Large intestine (tissue), 3 donors: ENCODE data around the gene ZNF688. TPM values are rescaled to one million over a fixed set of nuclear protein-coding genes. Genes with fewer than 3 reads are reported as not detected.

Experiments
- DNase-seq, 2 donors: peaks; one replicate each; pipeline versions ENCODE4 v3.0.0 to v3.0.0-alpha.2; 2013
- H3K27ac ChIP-seq: one replicate; pipeline ENCODE4 v1.5.1; 2013; ENCODE audit warnings: low read length
- H3K27me3 ChIP-seq: 2 replicates; pipeline ENCODE4 v1.6.1; 2013; ENCODE audit warnings: low read length; ENCODE audit not compliant: control insufficient read depth, insufficient read depth
- H3K36me3 ChIP-seq: 2 replicates; pipeline ENCODE4 v1.6.1; 2013; ENCODE audit warnings: low read length; ENCODE audit not compliant: control insufficient read depth, insufficient read depth
- H3K4me1 ChIP-seq: one replicate; pipeline ENCODE4 v1.6.1; 2013; ENCODE audit warnings: low read length; ENCODE audit not compliant: control insufficient read depth, insufficient read depth
- H3K4me3 ChIP-seq: one replicate; pipeline ENCODE4 v1.5.1; 2013; ENCODE audit warnings: low read length
- H3K9me3 ChIP-seq: one replicate; pipeline ENCODE4 v1.6.1; 2013; ENCODE audit warnings: mild to moderate bottlenecking, low read depth, low read length, moderate library complexity; ENCODE audit not compliant: control insufficient read depth
- WGBS: methylation state at CpG from one replicate; pipeline ENCODE4 v1.1.5; 2013; ENCODE audit warnings: low lambda C conversion rate; ENCODE audit not compliant: insufficient coverage; 5-methylcytosine and 5-hydroxymethylcytosine counted together
- polyA plus RNA-seq: library from polyadenylated mRNA; unstranded; fragments of 120-200 nt; gene quantifications from one replicate; pipeline ENCODE4 v1.2.1, GENCODE V29; 2013

ZNF688 gene
- polyA plus RNA-seq, 1 donor = 15.8 TPM

GRCh38 chr16:30567160-30567990, 4.1 kb downstream of the ZNF688 start:
- Histone ChIP-seq H3K4me1 (peaks cover 12% of the 10 kb centered on the region), H3K27me3 (no peaks in the 10 kb centered on the region), H3K4me3 (no peak overlapping the region), H3K9me3 (peaks cover 2% of the 10 kb centered on the region), H3K36me3 (peaks cover 3% of the 10 kb centered on the region), H3K27ac (no peak overlapping the region)
- WGBS = 100% methylated on average over 1 of the region's 14 CpGs
- DNase-seq = no peak

DNA sequence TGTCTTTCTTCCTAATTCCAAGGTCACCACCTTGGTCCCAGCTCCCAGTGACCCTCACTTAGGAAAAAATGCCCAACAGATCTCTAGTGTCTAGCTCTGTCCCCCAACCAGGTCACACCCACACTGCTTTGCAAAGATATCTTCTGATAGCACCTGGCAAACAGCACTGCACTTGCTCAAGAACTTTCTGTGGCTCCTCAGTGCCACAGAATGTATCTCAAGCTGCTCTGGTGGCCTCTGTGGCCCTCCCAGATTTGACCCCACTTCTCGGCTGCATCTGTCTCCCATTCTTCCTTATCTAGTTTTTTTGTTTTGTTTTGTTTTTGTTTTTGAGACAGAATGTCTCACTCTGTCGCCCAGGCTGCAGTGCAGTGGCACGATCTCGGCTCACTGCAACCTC, 5.0 kb downstream of the ZNF688 start:
- peaks cover 2% of the 10 kb centered on the region for H3K9me3 ChIP-seq
- H3K4me3 ChIP-seq = no peak overlapping the region
- H3K27ac ChIP-seq = no peak overlapping the region
- peaks cover 9% of the 10 kb centered on the region for H3K4me1 ChIP-seq
- 100% methylated on average over 2 of the region's 4 CpGs for WGBS
- H3K27me3 ChIP-seq = no peaks in the 10 kb centered on the region
- DNase-seq = no peak
- H3K36me3 ChIP-seq = peaks cover 3% of the 10 kb centered on the region

GRCh38 chr16:30565984-30566383, 5.5 kb downstream of the ZNF688 start:
- DNase-seq = no peak
- WGBS = no CpG with 5 or more reads among the region's 8 CpGs
- Histone ChIP-seq H3K4me1 (peaks cover 9% of the 10 kb centered on the region), H3K27me3 (no peaks in the 10 kb centered on the region), H3K27ac (no peak overlapping the region), H3K36me3 (peaks cover 3% of the 10 kb centered on the region), H3K4me3 (no peak overlapping the region), H3K9me3 (peaks cover 4% of the 10 kb centered on the region)

GRCh38 chr16:30565526-30565925, 6.0 kb downstream of the ZNF688 start:
- peaks cover 3% of the 10 kb centered on the region for H3K36me3 ChIP-seq
- peaks cover 9% of the 10 kb centered on the region for H3K4me1 ChIP-seq
- no peak overlapping the region for H3K27ac ChIP-seq
- no peak overlapping the region for H3K4me3 ChIP-seq
- no peaks in the 10 kb centered on the region for H3K27me3 ChIP-seq
- WGBS = 78% methylated on average over 4 of the region's 7 CpGs
- no peak for DNase-seq
- H3K9me3 ChIP-seq = peaks cover 4% of the 10 kb centered on the region

DNA sequence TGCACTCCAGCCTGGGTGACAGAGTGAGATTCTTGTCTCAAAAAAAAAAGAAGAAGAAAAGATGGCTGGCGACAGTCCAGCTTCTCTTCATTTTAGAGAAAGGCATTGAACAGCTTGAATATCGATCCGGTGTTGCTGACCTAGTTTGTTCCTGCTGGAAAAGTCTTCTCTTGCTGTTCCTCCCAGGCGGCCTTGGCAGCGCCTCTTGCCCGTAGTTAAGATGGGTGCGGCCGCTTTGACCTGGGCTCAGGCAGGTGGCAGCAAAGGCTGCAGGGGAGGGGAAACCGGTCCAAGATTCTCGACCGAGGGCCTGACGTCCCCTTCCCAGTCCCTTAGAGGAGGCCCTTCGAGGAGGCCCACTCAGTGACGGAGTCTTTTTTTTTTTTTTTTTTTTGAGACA, 9.5 kb downstream of the ZNF688 start:
- Histone ChIP-seq H3K27me3 (no peaks in the 10 kb centered on the region), H3K4me3 (no peak overlapping the region), H3K36me3 (no peaks in the 10 kb centered on the region), H3K9me3 (peaks cover 7% of the 10 kb centered on the region), H3K27ac (no peak overlapping the region), H3K4me1 (peaks cover 8% of the 10 kb centered on the region)
- no CpG with 5 or more reads among the region's 14 CpGs for WGBS
- DNase-seq = no peak

- no peaks in the 10 kb centered on the region for H3K27me3 ChIP-seq
- peaks cover 2% of the 10 kb centered on the region for H3K36me3 ChIP-seq
- DNase-seq = no peak
- H3K4me3 ChIP-seq = peak overlapping the region; percentile 39
- WGBS = no CpG with 5 or more reads among the region's 46 CpGs
- H3K27ac ChIP-seq = no peak overlapping the region
- H3K9me3 ChIP-seq = peaks cover 7% of the 10 kb centered on the region
- H3K4me1 ChIP-seq = peaks cover 13% of the 10 kb centered on the region
Observed at GRCh38 chr16:30561089-30561816, 10.3 kb downstream of the ZNF688 start.

DNA sequence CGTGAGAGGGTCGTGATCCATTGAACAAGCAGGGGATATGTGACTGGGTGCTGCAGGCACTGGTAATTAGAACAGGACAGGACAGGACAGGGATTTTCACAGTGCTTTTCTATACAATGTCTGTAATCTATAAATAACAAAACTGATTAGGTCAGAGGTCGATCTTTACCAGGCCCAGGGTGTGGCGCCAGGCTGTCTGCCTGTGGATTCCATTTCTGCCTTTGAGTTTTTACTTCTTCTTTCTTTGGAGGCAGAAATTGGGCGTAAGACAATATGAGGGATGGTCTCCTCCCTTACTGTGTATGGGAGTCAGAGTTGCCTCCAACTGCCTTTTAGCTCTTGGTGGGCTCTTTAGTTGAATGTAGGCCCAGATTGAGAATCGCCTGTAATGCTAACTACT, 11.8 kb downstream of the ZNF688 start:
- DNase-seq = no peak
- Histone ChIP-seq H3K27ac (no peak overlapping the region), H3K4me3 (no peak overlapping the region), H3K27me3 (no peaks in the 10 kb centered on the region), H3K9me3 (peaks cover 14% of the 10 kb centered on the region), H3K4me1 (peaks cover 24% of the 10 kb centered on the region), H3K36me3 (peaks cover 18% of the 10 kb centered on the region)
- WGBS = 100% methylated on average over 1 of the region's 6 CpGs

GRCh38 chr16:30558789-30559377, 12.6 kb downstream of the ZNF688 start:
- peaks cover 26% of the 10 kb centered on the region for H3K36me3 ChIP-seq
- H3K9me3 ChIP-seq = peaks cover 14% of the 10 kb centered on the region
- H3K4me3 ChIP-seq = peak overlapping the region; percentile 29
- H3K4me1 ChIP-seq = peaks cover 32% of the 10 kb centered on the region
- H3K27ac ChIP-seq = peak overlapping the region; percentile 96
- 100% methylated on average over 1 of the region's 21 CpGs for WGBS
- H3K27me3 ChIP-seq = no peaks in the 10 kb centered on the region
- no peak for DNase-seq

DNA sequence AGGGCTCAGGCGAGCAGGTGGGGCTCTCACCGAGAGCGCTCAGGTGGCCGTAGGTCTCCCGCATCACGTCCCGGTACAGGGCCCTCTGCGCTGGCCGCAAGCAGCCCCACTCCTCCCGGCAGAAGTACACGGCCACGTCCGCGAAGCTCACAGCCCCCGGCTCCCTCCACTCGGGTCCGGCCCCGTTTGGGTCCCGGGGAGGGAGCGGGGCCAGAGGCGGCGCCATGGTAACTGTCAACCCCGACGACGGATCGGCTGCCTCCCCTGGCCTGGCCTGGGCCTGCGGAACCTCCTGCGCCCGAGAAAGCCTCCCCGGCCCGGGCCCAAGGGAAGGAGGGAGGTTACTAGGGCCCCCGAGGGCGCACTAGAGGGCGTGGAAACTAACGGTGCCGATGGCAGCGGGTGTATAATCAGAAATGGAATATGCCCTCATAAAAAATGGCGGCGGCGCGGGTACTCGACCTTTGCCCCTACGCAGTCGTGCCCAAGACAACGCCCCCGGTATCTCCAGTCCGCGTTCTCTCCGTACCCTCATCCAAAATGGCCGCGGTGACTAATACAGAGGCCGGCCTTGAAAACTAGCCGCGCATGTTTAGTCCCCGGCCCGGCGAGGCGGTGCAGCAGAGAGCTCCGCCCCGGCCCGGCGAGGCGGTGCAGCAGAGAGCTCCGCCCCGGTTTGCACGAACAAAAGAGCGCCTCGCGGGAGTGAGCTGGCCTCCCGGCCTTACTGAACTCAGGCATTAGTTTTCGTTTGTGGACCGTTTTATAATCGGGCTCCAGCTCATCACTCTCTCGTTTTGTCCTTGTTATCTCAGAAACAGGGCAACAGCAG, 13.3 kb downstream of the ZNF688 start, which contains the start of gene ZNF764:
TSS of gene ZNF764 (minus strand) at position 418 of the 832 bp plus-strand sequence. CDS start at position 226, 192 bp downstream.
- Histone ChIP-seq H3K27ac (peak within 1 kb of the TSS; percentile 96), H3K9me3 (peaks cover 14% of the 10 kb centered on the region), H3K36me3 (peaks cover 32% of the 10 kb centered on the region), H3K4me1 (peaks cover 37% of the 10 kb centered on the region), H3K27me3 (no peaks in the 10 kb centered on the region), H3K4me3 (peak within 1 kb of the TSS; percentile 87)
- DNase-seq = peak; percentile 99 to 100
- no CpG with 5 or more reads among the region's 74 CpGs for WGBS

- H3K4me1 ChIP-seq = peaks cover 39% of the 10 kb centered on the region
- DNase-seq = no peak
- peaks cover 14% of the 10 kb centered on the region for H3K9me3 ChIP-seq
Observed at GRCh38 chr16:30557707-30557956, 13.9 kb downstream of the ZNF688 start.

More at GRCh38 chr16:30557707-30557956, 13.9 kb downstream of the ZNF688 start:
- no peaks in the 10 kb centered on the region for H3K27me3 ChIP-seq
- H3K27ac ChIP-seq = peak overlapping the region; percentile 96
- peaks cover 37% of the 10 kb centered on the region for H3K36me3 ChIP-seq
- WGBS = no CpG with 5 or more reads among the region's 17 CpGs
- H3K4me3 ChIP-seq = peak overlapping the region; percentile 87
